Neural progenitor cell (in vitro differentiated cells): ENCODE measurements around the gene CDC42BPG.

Source experiments
- EZH2phosphoT487 ChIP-seq: fragments of 200-600 bp; sonication (generic); IDR thresholded peaks from 2 replicates; pipeline ENCODE4 v1.6.1; 2017; ENCODE audit warnings: antibody characterized with exemption
- TF ChIP-seq, protein P1 (sequence below): fragments of 200-600 bp; sonication (generic); IDR thresholded peaks from 2 replicates; pipeline ENCODE4 v1.5.1; 2017; ENCODE audit warnings: antibody characterized with exemption, mild to moderate bottlenecking

DNA sequence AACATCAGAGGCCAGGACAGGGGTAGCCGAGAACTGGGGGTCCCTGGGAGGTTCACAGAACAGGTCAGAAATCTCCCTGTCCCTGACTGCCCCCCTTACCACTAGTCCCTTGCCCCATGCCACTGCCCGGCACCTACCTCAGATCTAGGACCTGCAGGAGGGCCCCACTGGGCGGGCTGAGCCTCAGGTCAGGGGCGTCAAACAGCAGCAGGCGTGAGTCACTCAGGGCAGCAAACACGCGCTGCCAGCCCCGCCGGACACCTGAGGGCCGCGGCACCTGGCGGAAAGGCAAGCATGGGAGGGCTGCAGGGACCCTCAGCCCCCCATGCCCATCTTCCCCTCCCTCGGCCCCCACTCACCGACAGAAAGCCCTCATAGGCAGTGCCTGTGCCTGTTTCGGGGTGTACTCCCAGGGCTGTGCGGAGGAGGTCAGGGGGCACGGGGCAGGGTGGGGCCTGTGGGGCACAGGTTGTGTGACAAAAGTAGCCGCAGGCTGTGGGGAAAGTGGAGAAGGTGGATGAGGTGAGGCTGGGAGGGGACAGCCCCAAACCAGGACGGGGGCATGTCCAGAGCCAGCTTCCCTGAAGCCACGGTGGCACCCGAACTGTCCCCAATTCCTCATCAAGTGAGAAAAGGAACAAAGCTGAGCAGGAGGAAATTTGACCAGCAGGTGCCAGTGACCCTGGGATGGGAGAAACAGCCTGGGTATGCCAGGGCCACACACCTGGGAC lies 11.8 kb downstream of the CDC42BPG start:
- TF ChIP-seq EZH2phosphoT487 = no peak
- TF ChIP-seq, protein P1, sequence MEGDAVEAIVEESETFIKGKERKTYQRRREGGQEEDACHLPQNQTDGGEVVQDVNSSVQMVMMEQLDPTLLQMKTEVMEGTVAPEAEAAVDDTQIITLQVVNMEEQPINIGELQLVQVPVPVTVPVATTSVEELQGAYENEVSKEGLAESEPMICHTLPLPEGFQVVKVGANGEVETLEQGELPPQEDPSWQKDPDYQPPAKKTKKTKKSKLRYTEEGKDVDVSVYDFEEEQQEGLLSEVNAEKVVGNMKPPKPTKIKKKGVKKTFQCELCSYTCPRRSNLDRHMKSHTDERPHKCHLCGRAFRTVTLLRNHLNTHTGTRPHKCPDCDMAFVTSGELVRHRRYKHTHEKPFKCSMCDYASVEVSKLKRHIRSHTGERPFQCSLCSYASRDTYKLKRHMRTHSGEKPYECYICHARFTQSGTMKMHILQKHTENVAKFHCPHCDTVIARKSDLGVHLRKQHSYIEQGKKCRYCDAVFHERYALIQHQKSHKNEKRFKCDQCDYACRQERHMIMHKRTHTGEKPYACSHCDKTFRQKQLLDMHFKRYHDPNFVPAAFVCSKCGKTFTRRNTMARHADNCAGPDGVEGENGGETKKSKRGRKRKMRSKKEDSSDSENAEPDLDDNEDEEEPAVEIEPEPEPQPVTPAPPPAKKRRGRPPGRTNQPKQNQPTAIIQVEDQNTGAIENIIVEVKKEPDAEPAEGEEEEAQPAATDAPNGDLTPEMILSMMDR = no peak
